ENCODE measurements around the gene INMT. TPM values are rescaled to one million over a fixed set of nuclear protein-coding genes. Genes with fewer than 3 reads are reported as not detected.

Gene INMT
- total and polyA plus RNA-seq, 10 of the 15 experiments (the other 5 are each of a cell fraction or from before 2014, with no cell fraction given) = 0.03 to 0.20 (median 0.10) TPM; not detected in 7

DNA sequence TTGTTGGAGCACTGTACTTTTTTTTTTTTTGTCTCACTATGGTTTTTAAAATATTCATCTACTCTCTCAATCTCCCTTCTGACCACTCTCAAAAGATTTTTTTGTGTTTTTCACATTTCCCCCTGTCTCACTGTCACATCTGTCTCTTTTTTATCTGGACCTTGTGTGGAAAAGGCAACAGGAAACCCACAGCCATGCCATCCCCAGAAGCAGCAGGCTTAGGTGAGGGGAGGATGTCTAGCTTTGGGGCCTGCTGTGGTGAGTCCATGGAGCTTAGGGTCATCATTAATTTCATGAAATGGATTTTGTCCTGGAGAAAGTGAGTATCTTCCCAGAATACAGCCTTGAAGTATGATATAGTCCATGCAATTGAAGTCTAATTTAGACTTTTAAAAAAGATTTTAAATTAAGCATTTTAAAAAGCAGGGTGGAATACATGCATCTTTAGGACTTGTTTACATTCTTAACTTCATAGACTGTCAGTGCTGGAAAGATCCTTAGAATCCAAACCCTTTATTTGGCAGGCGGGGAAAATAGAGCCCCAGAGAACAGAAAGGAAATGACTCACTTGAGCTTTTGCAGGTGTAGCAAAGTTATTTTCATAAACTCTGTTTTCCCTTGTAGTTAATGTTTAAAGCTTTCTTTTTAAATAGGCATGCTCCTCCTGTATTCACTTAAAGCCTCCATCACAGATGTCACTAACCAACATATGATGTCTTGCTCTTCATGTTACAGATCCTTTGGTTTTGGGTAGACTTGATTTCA, 44.4 kb downstream of the INMT start:
- no peak overlapping the region for H3K4me3 ChIP-seq
- CTCF ChIA-PET = interaction anchor here (0.8 to 2.1 kb wide), 11 partner anchors 13 to 326 kb away, joined by 3 to 7 read pairs (median 4); no protein-coding TSS in a partner anchor
- H3K4me1 ChIP-seq (ENCODE audit: control insufficient read depth, insufficient read depth, low read length) = peaks cover 18% of the 10 kb centered on the region
- no peak for TF ChIP-seq MYC (IDR thresholded peaks at IDR 0.05; ENCODE audit: insufficient read depth, insufficient read length, insufficient replicate concordance, low read length, severe bottlenecking)
- TF ChIP-seq, protein P1, sequence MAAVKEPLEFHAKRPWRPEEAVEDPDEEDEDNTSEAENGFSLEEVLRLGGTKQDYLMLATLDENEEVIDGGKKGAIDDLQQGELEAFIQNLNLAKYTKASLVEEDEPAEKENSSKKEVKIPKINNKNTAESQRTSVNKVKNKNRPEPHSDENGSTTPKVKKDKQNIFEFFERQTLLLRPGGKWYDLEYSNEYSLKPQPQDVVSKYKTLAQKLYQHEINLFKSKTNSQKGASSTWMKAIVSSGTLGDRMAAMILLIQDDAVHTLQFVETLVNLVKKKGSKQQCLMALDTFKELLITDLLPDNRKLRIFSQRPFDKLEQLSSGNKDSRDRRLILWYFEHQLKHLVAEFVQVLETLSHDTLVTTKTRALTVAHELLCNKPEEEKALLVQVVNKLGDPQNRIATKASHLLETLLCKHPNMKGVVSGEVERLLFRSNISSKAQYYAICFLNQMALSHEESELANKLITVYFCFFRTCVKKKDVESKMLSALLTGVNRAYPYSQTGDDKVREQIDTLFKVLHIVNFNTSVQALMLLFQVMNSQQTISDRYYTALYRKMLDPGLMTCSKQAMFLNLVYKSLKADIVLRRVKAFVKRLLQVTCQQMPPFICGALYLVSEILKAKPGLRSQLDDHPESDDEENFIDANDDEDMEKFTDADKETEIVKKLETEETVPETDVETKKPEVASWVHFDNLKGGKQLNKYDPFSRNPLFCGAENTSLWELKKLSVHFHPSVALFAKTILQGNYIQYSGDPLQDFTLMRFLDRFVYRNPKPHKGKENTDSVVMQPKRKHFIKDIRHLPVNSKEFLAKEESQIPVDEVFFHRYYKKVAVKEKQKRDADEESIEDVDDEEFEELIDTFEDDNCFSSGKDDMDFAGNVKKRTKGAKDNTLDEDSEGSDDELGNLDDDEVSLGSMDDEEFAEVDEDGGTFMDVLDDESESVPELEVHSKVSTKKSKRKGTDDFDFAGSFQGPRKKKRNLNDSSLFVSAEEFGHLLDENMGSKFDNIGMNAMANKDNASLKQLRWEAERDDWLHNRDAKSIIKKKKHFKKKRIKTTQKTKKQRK (IDR thresholded peaks at IDR 0.05; ENCODE audit: low read depth, low read length) = no peak
- TF ChIP-seq, protein P2, sequence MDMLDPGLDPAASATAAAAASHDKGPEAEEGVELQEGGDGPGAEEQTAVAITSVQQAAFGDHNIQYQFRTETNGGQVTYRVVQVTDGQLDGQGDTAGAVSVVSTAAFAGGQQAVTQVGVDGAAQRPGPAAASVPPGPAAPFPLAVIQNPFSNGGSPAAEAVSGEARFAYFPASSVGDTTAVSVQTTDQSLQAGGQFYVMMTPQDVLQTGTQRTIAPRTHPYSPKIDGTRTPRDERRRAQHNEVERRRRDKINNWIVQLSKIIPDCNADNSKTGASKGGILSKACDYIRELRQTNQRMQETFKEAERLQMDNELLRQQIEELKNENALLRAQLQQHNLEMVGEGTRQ (IDR thresholded peaks at IDR 0.05; ENCODE audit: borderline replicate concordance, low read depth, low read length) = no peak
- no peak for TF ChIP-seq GATAD2B (conservative IDR thresholded peaks at IDR 0.05; ENCODE audit: low read depth)
- BruUV-seq (replicated peaks) = no TSS peak
- RAD21 ChIA-PET (ENCODE audit: unreplicated experiment) = interaction anchor here (1.2 to 1.5 kb wide), 2 partner anchors 182 to 326 kb away, joined by 3 to 7 read pairs; no protein-coding TSS in a partner anchor
- no peak overlapping the region for H3K27ac ChIP-seq (ENCODE audit: control insufficient read depth, insufficient read depth)
- H3K9ac ChIP-seq (ENCODE audit: control insufficient read depth, insufficient read depth, low read length) = no peak overlapping the region
- H3K27me3 ChIP-seq (replicated peaks in 1 of 2; ENCODE audit: control insufficient read depth in 2 of 2, insufficient read depth in 2 of 2, low read length in 1 of 2) = no peaks in the 10 kb centered on the region
- ATAC-seq = no peak
- no peaks in the 10 kb centered on the region for H4K20me1 ChIP-seq (ENCODE audit: control insufficient read depth, insufficient read depth)
- no peak for DNase-seq (ENCODE audit: low read depth, low spot score)
- intact Hi-C loops (cut with micrococcal nuclease; ENCODE audit: unreplicated experiment) (no loop called here), in situ Hi-C loops (cut with MboI) (no loop called here)
- no peaks in the 10 kb centered on the region for H3K36me3 ChIP-seq (ENCODE audit: control insufficient read depth in 2 of 2, insufficient read depth in 2 of 2, low read length in 1 of 2)
- SMC1A ChIA-PET (ENCODE audit: uncharacterized antibody, unreplicated experiment) = interaction anchor here (0.7 to 0.9 kb wide), 4 partner anchors 9 to 326 kb away, joined by 3 to 5 read pairs (median 4); no protein-coding TSS in a partner anchor
- no peak overlapping the region for H2AFZ ChIP-seq (ENCODE audit: control insufficient read depth, low read depth, low read length)
- H3K79me2 ChIP-seq (ENCODE audit: control insufficient read depth, insufficient read depth, low read length) = no peaks in the 10 kb centered on the region
- 56% methylated on average over 1 of the region's 1 CpG for WGBS (ENCODE audit: insufficient coverage, insufficient replicate concordance, low lambda C conversion rate, missing lambda C conversion rate)
- H3K4me2 ChIP-seq (ENCODE audit: control insufficient read depth, insufficient read depth) = no peak overlapping the region
- POLR2A ChIA-PET = interaction anchor here (0.7 kb wide), 1 partner anchor 102 kb away, joined by 4 read pairs; no protein-coding TSS in a partner anchor
- no peak for FAIRE-seq
- H3K9me3 ChIP-seq (replicated peaks; ENCODE audit: control insufficient read depth, insufficient read depth, low read length) = no peaks in the 10 kb centered on the region
